HepG2 (cell line): ENCODE measurements around the gene NEK6. TPM values are rescaled to one million over a fixed set of nuclear protein-coding genes. Genes with fewer than 3 reads are reported as not detected.

Experiments
- ADNP ChIP-seq: sonication (generic); formaldehyde crosslinking; IDR thresholded peaks from 2 replicates; pipeline ENCODE4 v1.4.0; 2020; ENCODE audit warnings: missing genetic modification reagents
- AGO1 ChIP-seq: fragments of 200-400 bp; formaldehyde crosslinking; IDR thresholded peaks from 2 replicates; pipeline ENCODE4 v1.6.1; 2017; ENCODE audit warnings: mild to moderate bottlenecking, low read depth, low read length, moderate library complexity; ENCODE audit not compliant: poor library complexity, severe bottlenecking
- ATF7-NPFF ChIP-seq: sonication (generic); formaldehyde crosslinking; IDR thresholded peaks from 2 replicates; pipeline ENCODE4 v1.8.1; 2023; ENCODE audit warnings: mild to moderate bottlenecking, low read depth, missing genetic modification reagents, moderate library complexity
- CBX2 ChIP-seq, 2 experiments: fragments of 200-600 bp in 1 of 2; sonication (generic); formaldehyde crosslinking in 1 of 2; IDR thresholded peaks; 2 replicates each; pipeline versions ENCODE4 v1.7.0 to v1.8.1; 2018 to 2022; ENCODE audit warnings: low read depth in 2 of 2, low read length in 1 of 2, mild to moderate bottlenecking in 1 of 2, missing genetic modification reagents in 1 of 2
- HMG20A ChIP-seq: IDR thresholded peaks from 2 replicates; pipeline ENCODE4 v1.6.1; 2016; ENCODE audit warnings: borderline replicate concordance
- KLF6 ChIP-seq: IDR thresholded peaks from 2 replicates; pipeline ENCODE4 v1.8.0; 2016; ENCODE audit warnings: missing biosample characterization, missing genetic modification reagents
- NRL ChIP-seq: sonication (generic); formaldehyde crosslinking; IDR thresholded peaks from 2 replicates; pipeline ENCODE4 v1.5.0; 2020; ENCODE audit warnings: missing genetic modification reagents, mild to moderate bottlenecking, moderate library complexity, borderline replicate concordance
- PPARG ChIP-seq: conservative IDR thresholded peaks from 2 replicates; pipeline ENCODE4 v1.6.1; 2016; ENCODE audit warnings: missing biosample characterization, missing genetic modification reagents
- RFX3 ChIP-seq: IDR thresholded peaks from 2 replicates; pipeline ENCODE4 v1.6.1; 2016; ENCODE audit warnings: missing biosample characterization, missing genetic modification reagents
- RXRA ChIP-seq: sonication (generic); formaldehyde crosslinking; IDR thresholded peaks from 2 replicates; pipeline ENCODE4 v1.5.1; 2020; ENCODE audit warnings: missing genetic modification reagents
- SAFB2 ChIP-seq: sonication (generic); formaldehyde crosslinking; IDR thresholded peaks from 2 replicates; pipeline ENCODE4 v1.5.1; 2020; ENCODE audit warnings: missing genetic modification reagents, low read depth, mild to moderate bottlenecking, borderline replicate concordance
- SAP130 ChIP-seq: IDR thresholded peaks from 2 replicates; pipeline ENCODE4 v1.6.1; 2016; ENCODE audit warnings: low read depth
- ZC3H4 ChIP-seq: sonication (generic); formaldehyde crosslinking; IDR thresholded peaks from 2 replicates; pipeline ENCODE4 v1.4.0; 2020; ENCODE audit warnings: missing genetic modification reagents, borderline replicate concordance
- ZFAT ChIP-seq: sonication (generic); formaldehyde crosslinking; conservative IDR thresholded peaks from 2 replicates; pipeline ENCODE4 v1.8.1; 2023; ENCODE audit warnings: missing genetic modification reagents, inconsistent platforms
- ZFY ChIP-seq: sonication (generic); formaldehyde crosslinking; IDR thresholded peaks from 2 replicates; pipeline ENCODE4 v1.4.0; 2020; ENCODE audit warnings: missing genetic modification reagents
- ZNF253 ChIP-seq: sonication (generic); formaldehyde crosslinking; IDR thresholded peaks from 2 replicates; pipeline ENCODE4 v1.8.0; 2022; ENCODE audit warnings: mild to moderate bottlenecking, missing genetic modification reagents, borderline replicate concordance
- ZNF616 ChIP-seq: sonication (generic); formaldehyde crosslinking; IDR thresholded peaks from 2 replicates; pipeline ENCODE4 v1.5.0; 2020; ENCODE audit warnings: low read depth, mild to moderate bottlenecking, missing genetic modification reagents
- ZNF629 ChIP-seq: sonication (generic); formaldehyde crosslinking; conservative IDR thresholded peaks from 2 replicates; pipeline ENCODE4 v1.5.0; 2020; ENCODE audit warnings: missing genetic modification reagents
- ZNF7 ChIP-seq: IDR thresholded peaks from 2 replicates; pipeline ENCODE4 v1.6.1; 2016; ENCODE audit warnings: missing biosample characterization, missing genetic modification reagents
- ZNF720 ChIP-seq: sonication (generic); formaldehyde crosslinking; IDR thresholded peaks from 2 replicates; pipeline ENCODE4 v1.4.0; 2020; ENCODE audit warnings: missing genetic modification reagents
- ZNF790 ChIP-seq: sonication (generic); formaldehyde crosslinking; IDR thresholded peaks from 2 replicates; pipeline ENCODE4 v1.8.0; 2022; ENCODE audit warnings: missing genetic modification reagents, mild to moderate bottlenecking, borderline replicate concordance
- ZNF792 ChIP-seq: IDR thresholded peaks from 2 replicates; pipeline ENCODE4 v1.6.1; 2016
- polyA plus RNA-seq, 8 experiments: library from polyadenylated mRNA; depleted of rRNA in 3 of 8; stranded (reverse) in 7 of 8; unstranded in 1 of 8; fragments of >200 nt; fragmentation: Illumina TruSeq in 4 of 8; extraction: Trizol in 4 of 8; gene quantifications; 2 replicates each; pipeline versions ENCODE4 v1.2.1 to v1.2.3, GENCODE V29; 2011 to 2016; ENCODE audit warnings: low read depth in 4 of 8, missing spikeins in 1 of 8, mixed read lengths in 1 of 8; ENCODE audit not compliant: insufficient read depth in 1 of 8
- total RNA-seq, 5 experiments: library from RNA; depleted of rRNA; stranded (reverse); fragments of >200 nt; fragmentation: Illumina TruSeq; extraction: Trizol; gene quantifications; 2 replicates each; pipeline ENCODE4 v1.2.3, GENCODE V29; 2016; ENCODE audit warnings: low read depth in 1 of 5
- TF ChIP-seq, protein P1 (sequence below): sonication (generic); formaldehyde crosslinking; IDR thresholded peaks from 2 replicates; pipeline ENCODE4 v1.4.0; 2020; ENCODE audit warnings: missing genetic modification reagents
- TF ChIP-seq, protein P2 (sequence below): sonication (generic); formaldehyde crosslinking; IDR thresholded peaks from 2 replicates; pipeline ENCODE4 v1.8.0; 2022; ENCODE audit warnings: missing genetic modification reagents, mild to moderate bottlenecking, borderline replicate concordance
- TF ChIP-seq, protein P3 (sequence below): IDR thresholded peaks from 2 replicates; pipeline ENCODE4 v1.6.1; 2016; ENCODE audit warnings: missing compliant biosample characterization, missing genetic modification reagents, borderline replicate concordance
- TF ChIP-seq, protein P4 (sequence below): sonication (generic); formaldehyde crosslinking; IDR thresholded peaks from 2 replicates; pipeline ENCODE4 v1.5.0; 2020; ENCODE audit warnings: missing genetic modification reagents

Gene NEK6
- total and polyA plus RNA-seq, 2 of the 13 experiments (the other 11 are each of a cell fraction or from before 2014, with no cell fraction given): 30.4 to 119 TPM

DNA sequence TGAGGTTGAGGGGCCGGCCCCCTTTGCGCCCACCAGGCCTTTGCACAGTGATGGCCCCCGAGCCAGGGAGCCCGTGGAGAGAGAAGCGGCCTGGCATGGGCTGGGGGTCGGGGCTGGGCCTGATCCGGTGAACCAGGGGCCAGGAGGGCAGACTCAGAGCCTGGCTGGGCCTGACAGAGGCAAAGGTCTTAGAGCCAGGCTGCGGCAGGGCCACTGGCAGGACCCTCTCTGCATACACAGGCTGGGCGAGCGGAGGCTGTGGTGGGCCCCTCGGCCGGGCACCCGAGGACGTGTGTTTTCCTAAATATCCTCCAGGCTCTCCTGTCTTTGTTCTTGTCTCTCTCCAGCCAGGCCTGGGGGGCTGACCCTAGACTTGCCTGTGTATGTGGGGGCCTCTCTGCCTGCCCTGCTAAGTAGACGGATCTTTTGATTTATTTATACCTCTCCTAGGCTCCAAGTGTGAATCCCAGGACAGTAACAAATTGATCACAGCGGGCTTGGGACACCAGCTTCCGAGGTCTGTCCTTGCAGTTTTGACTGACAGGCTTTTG, 933 bp downstream of the NEK6 start (continued):
- TF ChIP-seq, protein P1, sequence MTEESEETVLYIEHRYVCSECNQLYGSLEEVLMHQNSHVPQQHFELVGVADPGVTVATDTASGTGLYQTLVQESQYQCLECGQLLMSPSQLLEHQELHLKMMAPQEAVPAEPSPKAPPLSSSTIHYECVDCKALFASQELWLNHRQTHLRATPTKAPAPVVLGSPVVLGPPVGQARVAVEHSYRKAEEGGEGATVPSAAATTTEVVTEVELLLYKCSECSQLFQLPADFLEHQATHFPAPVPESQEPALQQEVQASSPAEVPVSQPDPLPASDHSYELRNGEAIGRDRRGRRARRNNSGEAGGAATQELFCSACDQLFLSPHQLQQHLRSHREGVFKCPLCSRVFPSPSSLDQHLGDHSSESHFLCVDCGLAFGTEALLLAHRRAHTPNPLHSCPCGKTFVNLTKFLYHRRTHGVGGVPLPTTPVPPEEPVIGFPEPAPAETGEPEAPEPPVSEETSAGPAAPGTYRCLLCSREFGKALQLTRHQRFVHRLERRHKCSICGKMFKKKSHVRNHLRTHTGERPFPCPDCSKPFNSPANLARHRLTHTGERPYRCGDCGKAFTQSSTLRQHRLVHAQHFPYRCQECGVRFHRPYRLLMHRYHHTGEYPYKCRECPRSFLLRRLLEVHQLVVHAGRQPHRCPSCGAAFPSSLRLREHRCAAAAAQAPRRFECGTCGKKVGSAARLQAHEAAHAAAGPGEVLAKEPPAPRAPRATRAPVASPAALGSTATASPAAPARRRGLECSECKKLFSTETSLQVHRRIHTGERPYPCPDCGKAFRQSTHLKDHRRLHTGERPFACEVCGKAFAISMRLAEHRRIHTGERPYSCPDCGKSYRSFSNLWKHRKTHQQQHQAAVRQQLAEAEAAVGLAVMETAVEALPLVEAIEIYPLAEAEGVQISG (CRISPR knock-in tag): peak; percentile 63; the same call in 1 of the 2 replicates
- TF ChIP-seq ZNF790 (CRISPR knock-in tag) (no peak; the same call in 1 of the 2 replicates), ZNF616 (CRISPR knock-in tag) (0 out of 2 replicates have a peak, but pooled peaks have one; percentile 21), ZFAT (no peak), SAP130 (CRISPR knock-in tag) (peak; percentile 19; the same call in 1 of the 2 replicates), ZNF253 (CRISPR knock-in tag) (0 out of 2 replicates have a peak, but pooled peaks have one; percentile 5), RXRA (CRISPR knock-in tag) (0 out of 2 replicates have a peak, but pooled peaks have one; percentile 30), AGO1 (peak; percentile 47), KLF6 (CRISPR knock-in tag) (0 out of 2 replicates have a peak, but pooled peaks have one; percentile 21), ZNF792 (CRISPR knock-in tag) (no peak), ADNP (no peak), HMG20A (CRISPR knock-in tag) (no peak), ZNF7 (CRISPR knock-in tag) (no peak), ZNF629 (CRISPR knock-in tag) (no peak; the same call in 1 of the 2 replicates), PPARG (CRISPR knock-in tag) (no peak), SAFB2 (CRISPR knock-in tag) (no peak), ZFY (CRISPR knock-in tag) (peak; percentile 78), ZC3H4 (peak; percentile 50; the same call in 1 of the 2 replicates), ATF7-NPFF (CRISPR knock-in tag) (0 out of 2 replicates have a peak, but pooled peaks have one; percentile 6), ZNF720 (no peak), NRL (CRISPR knock-in tag) (peak; percentile 84; the same call in 1 of the 2 replicates), CBX2 (IDR thresholded peaks at IDR 0.05; ENCODE audit: low read depth, low read length) (no peak), CBX2 (CRISPR knock-in tag; IDR thresholded peaks at IDR 0.05; ENCODE audit: low read depth) (no peak), RFX3 (CRISPR knock-in tag) (no peak)
- TF ChIP-seq, protein P2, sequence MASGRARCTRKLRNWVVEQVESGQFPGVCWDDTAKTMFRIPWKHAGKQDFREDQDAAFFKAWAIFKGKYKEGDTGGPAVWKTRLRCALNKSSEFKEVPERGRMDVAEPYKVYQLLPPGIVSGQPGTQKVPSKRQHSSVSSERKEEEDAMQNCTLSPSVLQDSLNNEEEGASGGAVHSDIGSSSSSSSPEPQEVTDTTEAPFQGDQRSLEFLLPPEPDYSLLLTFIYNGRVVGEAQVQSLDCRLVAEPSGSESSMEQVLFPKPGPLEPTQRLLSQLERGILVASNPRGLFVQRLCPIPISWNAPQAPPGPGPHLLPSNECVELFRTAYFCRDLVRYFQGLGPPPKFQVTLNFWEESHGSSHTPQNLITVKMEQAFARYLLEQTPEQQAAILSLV (CRISPR knock-in tag): peak; percentile 45; the same call in 1 of the 2 replicates
- TF ChIP-seq, protein P3, sequence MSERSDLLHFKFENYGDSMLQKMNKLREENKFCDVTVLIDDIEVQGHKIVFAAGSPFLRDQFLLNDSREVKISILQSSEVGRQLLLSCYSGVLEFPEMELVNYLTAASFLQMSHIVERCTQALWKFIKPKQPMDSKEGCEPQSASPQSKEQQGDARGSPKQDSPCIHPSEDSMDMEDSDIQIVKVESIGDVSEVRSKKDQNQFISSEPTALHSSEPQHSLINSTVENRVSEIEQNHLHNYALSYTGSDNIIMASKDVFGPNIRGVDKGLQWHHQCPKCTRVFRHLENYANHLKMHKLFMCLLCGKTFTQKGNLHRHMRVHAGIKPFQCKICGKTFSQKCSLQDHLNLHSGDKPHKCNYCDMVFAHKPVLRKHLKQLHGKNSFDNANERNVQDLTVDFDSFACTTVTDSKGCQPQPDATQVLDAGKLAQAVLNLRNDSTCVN (CRISPR knock-in tag): no peak
- TF ChIP-seq, protein P4, sequence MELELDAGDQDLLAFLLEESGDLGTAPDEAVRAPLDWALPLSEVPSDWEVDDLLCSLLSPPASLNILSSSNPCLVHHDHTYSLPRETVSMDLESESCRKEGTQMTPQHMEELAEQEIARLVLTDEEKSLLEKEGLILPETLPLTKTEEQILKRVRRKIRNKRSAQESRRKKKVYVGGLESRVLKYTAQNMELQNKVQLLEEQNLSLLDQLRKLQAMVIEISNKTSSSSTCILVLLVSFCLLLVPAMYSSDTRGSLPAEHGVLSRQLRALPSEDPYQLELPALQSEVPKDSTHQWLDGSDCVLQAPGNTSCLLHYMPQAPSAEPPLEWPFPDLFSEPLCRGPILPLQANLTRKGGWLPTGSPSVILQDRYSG: no peak
